GM18868 (cell line): ENCODE data around the gene C16orf78.

Experiments used
- ATAC-seq: cut with Tn5 transposase; IDR thresholded peaks from one replicate; pipeline ENCODE4 v1.9.1; 2021; ENCODE audit warnings: mild to moderate bottlenecking, moderate library complexity; ENCODE audit not compliant: unreplicated experiment

The C16orf78 gene

GRCh38 chr16:49428808-49429207 is 55.2 kb downstream of the C16orf78 start:
- ATAC-seq: no peak

GRCh38 chr16:49431040-49431439 is 57.4 kb downstream of the C16orf78 start:
- no peak for ATAC-seq

- ATAC-seq: no peak
Observed at GRCh38 chr16:49431591-49432290, 58.1 kb downstream of the C16orf78 start.

GRCh38 chr16:49434733-49435132 is 61.1 kb downstream of the C16orf78 start:
- ATAC-seq: no peak

- ATAC-seq: no peak
Observed at GRCh38 chr16:49436181-49436580, 62.6 kb downstream of the C16orf78 start.

- ATAC-seq: no peak
Observed at GRCh38 chr16:49437344-49437743, 63.7 kb downstream of the C16orf78 start.

- ATAC-seq: no peak
Observed at GRCh38 chr16:49439050-49439449, 65.4 kb downstream of the C16orf78 start.

GRCh38 chr16:49439676-49440075 is 66.1 kb downstream of the C16orf78 start:
- no peak for ATAC-seq

GRCh38 chr16:49440156-49441065 is 66.8 kb downstream of the C16orf78 start:
- peak; percentile 38 for ATAC-seq

GRCh38 chr16:49441366-49441780 is 67.8 kb downstream of the C16orf78 start:
- peak; percentile 94 for ATAC-seq

GRCh38 chr16:49442805-49443204 is 69.2 kb downstream of the C16orf78 start:
- ATAC-seq: no peak

GRCh38 chr16:49443576-49443975 is 70.0 kb downstream of the C16orf78 start:
- no peak for ATAC-seq

GRCh38 chr16:49446805-49447204 is 73.2 kb downstream of the C16orf78 start:
- ATAC-seq: no peak
